GM19324 (cell line): ENCODE measurements around the gene KIF1C.

Source experiments
- ATAC-seq: cut with Tn5 transposase; IDR thresholded peaks from one replicate; pipeline ENCODE4 v1.9.1; 2021; ENCODE audit warnings: mild to moderate bottlenecking, moderate library complexity; ENCODE audit not compliant: unreplicated experiment, low FRiP score

Gene KIF1C

GRCh38 chr17:4997302-4998026 lies at the start of gene KIF1C, which contains the start of gene INCA1:
TSS of gene KIF1C (plus strand) at chr17:4997950. CDS start at chr17:5000247, 2,297 bp downstream.
TSS of gene INCA1 (minus strand) at chr17:4997522. CDS start at chr17:4994437, 3,085 bp downstream.
- ATAC-seq, result peak; percentile 85

- ATAC-seq, result peak; percentile 18
Observed at GRCh38 chr17:4948166-4948930, 49.4 kb upstream of the KIF1C start, which contains the start of gene PFN1. TSS of gene PFN1 (minus strand) at chr17:4948530. CDS start at chr17:4948394, 136 bp downstream.

GRCh38 chr17:4948931-4949320 lies 48.8 kb upstream of the KIF1C start:
- ATAC-seq, result peak; percentile 50

GRCh38 chr17:4949321-4950074 lies 48.3 kb upstream of the KIF1C start:
- peak; percentile 27 for ATAC-seq

GRCh38 chr17:4950075-4950745 lies 47.5 kb upstream of the KIF1C start:
- peak; percentile 1 for ATAC-seq

- ATAC-seq, result no peak
Observed at GRCh38 chr17:4950746-4951204, 47.0 kb upstream of the KIF1C start, which contains the start of gene ENO3. TSS of gene ENO3 (plus strand) at chr17:4951119. CDS start at chr17:4951830, 711 bp downstream.

- no peak for ATAC-seq
Observed at GRCh38 chr17:4951486-4951885, 46.3 kb upstream of the KIF1C start.

- ATAC-seq, result no peak
Observed at GRCh38 chr17:4953451-4953961, 44.2 kb upstream of the KIF1C start.

- no peak for ATAC-seq
Observed at GRCh38 chr17:4955091-4955490, 42.7 kb upstream of the KIF1C start.

- ATAC-seq, result no peak
Observed at GRCh38 chr17:4956493-4957061, 41.2 kb upstream of the KIF1C start.

- ATAC-seq, result no peak
Observed at GRCh38 chr17:4958102-4958501, 39.6 kb upstream of the KIF1C start.

- no peak for ATAC-seq
Observed at GRCh38 chr17:4959261-4959965, 38.3 kb upstream of the KIF1C start.

GRCh38 chr17:4960279-4960922 lies 37.3 kb upstream of the KIF1C start:
- no peak for ATAC-seq

- no peak for ATAC-seq
Observed at GRCh38 chr17:4965311-4965986, 32.3 kb upstream of the KIF1C start.

- ATAC-seq, result peak; percentile 88
Observed at GRCh38 chr17:4966844-4967538, 30.8 kb upstream of the KIF1C start.

- ATAC-seq, result peak; percentile 70
Observed at GRCh38 chr17:4967539-4968485, 29.9 kb upstream of the KIF1C start, which contains the start of gene SPAG7. TSS of gene SPAG7 (minus strand) at chr17:4967817. CDS start at chr17:4967804, 13 bp downstream.
